Ureter (tissue), 1 donor: ENCODE data around the gene STK38. TPM values are rescaled to one million over a fixed set of nuclear protein-coding genes. Genes with fewer than 3 reads are reported as not detected.
A peak's percentile ranks its signal among the peaks of the same experiment; 100 is the strongest.
"Not testable (repeated sequence)": the region's sequence is repeated elsewhere in the genome, so short reads cannot be mapped to it uniquely, and the experiment has no call there.

ENCODE experiments used
- DNase-seq: peaks from one replicate; pipeline ENCODE4 v3.0.0-alpha.2; 2020; ENCODE audit warnings: low spot score
- total RNA-seq: library from RNA; stranded (reverse); gene quantifications from one replicate; pipeline ENCODE4 v1.2.4, GENCODE V29; 2023
- donor health status: DM: yes; HTN: yes; CAD: no.

The STK38 gene
- total RNA-seq, 1 donor from 2014 or later, result 47.5 TPM

DNA sequence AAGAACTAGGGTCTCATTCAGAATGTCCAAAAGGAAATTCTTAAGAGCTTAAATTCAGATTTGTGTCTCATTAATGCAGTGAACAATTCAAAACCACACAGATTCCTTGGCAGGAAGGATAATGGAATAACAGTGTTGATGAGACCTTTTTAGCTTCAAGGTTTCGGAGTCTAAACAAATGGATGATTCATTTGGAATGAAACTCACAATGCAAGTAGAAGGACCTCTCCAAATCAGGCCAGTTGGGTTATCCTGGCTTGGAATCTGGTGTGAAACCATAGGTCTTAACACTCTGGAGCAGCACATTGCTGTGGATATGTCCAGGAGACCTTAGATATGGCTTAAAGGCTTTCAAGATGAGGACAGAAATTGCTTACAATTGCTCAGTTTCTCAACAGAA is 59.6 kb downstream of the STK38 start:
- DNase-seq, result no peak

DNA sequence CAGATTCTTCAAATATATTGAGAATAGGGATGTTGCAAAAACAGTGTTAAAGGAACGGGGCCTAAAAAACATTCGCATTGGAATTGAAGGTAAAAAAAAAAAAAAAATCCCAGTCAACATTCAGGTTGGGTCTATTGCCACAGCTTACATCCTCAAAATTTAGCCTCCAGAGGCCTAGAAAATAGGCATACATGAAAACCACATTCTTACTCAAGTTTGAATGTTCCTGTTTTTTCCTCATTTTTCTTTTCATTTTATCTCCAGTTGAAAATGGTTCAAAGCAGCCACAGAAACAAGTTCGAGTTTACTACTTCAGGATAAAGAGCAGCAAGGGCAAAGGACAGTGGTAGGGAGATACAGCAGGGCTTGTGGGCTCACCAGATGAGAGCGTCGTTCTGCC is 62.5 kb downstream of the STK38 start:
- no peak for DNase-seq

DNA sequence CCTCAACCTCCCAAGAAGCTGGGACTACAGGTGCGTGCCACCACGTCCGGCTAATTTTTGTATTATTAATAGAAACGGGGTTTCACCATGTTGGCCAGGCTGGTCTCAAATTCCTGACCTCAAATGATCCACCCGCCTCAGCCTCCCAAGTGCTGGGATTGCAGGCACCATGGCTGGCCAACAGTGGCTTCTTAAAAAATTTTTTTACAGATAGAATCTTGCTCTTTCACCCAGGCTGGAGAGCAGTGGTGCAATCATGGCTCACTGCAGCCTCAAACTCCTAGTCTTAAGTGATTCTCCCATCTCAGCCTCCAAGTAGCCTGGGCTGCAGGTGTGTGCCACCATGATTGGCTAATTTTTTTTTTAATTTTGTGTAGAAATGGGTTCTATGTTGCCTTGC is 64.0 kb downstream of the STK38 start:
- DNase-seq, result not testable (repeated sequence)

DNA sequence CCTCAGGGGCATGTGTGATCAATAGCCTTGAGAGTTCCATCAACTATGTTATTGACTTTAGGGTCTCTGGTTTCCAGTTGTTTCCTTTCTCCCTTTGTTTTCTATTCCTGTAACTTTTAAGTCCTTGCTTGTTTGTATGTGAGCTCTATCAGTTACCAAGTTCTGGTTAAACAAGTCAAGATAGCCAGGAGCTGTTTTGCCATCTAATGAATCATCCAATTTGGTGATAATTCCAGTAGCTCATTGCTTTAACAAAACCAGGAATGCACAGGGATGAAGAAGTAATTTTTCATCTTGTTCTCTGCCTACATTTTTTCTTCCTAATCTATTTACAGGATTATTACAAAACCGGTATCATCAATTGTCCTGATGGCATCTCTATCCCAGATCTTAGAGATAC is 68.0 kb downstream of the STK38 start:
- no peak for DNase-seq

DNA sequence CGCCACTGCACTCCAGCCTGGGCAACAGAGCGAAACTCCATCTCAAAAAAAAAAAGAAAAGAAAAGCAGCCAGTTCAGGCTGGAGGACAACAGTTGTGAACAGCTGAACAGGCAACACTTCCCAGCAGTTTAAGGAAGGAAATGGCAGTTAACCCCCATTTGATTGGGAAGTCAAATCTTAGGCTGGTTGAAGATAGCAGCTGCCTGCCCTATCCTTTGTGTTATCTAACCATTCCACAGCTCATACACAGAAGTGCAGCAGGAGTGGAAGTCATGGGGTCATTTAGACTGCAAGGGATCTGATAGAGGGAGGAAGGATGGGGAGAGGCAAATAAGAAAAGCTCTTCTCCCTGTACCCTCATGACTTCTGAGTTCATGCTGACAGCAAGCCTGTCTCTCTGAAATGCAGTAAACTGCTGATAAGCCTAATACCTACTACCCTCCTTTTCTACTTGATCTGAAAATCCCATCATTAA is 69.2 kb downstream of the STK38 start:
- no peak for DNase-seq

DNA sequence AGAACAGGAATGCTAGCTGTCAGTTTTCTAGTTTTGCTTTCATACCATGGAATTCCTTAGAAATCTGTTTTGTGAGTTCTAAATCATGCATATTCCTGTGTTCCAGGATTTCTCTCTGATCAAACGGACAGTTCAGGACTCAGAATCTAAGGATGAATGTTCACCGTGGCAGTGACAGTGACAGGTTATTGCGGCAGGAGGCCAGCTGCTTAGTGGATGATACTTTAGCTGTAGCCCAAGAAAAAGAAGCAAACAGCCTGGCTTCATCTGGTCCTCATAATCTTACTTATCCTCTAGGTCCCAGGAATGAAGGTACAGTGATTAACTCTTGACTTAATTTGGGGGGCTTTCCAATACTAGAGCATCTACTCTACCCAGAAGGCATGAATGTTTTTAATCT is 77.3 kb downstream of the STK38 start:
- DNase-seq, result no peak

DNA sequence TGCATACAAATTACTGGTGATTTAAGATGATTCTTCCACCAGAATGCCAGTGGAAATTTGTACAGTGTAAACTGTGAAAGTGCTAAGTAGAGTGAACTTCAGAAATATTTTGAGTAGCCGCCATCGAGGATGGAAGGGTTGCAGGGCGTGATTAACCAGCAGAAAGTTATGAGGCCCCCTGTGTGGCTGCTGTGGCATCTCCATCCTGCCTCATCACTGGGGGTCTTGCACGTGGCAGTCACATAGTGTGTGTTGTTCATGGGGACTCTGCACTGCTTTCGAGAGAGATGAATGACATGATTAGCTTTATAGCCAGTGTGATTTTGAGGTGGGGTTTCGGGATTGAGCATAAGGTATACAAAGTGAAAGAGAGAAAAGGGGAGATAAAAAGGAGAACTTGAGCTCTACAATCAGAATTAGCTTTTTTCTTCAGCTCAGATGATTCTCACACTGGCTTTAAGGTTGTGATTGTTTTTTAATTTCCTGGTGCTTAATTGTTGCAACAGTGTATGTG is 78.1 kb downstream of the STK38 start:
- no peak for DNase-seq

DNA sequence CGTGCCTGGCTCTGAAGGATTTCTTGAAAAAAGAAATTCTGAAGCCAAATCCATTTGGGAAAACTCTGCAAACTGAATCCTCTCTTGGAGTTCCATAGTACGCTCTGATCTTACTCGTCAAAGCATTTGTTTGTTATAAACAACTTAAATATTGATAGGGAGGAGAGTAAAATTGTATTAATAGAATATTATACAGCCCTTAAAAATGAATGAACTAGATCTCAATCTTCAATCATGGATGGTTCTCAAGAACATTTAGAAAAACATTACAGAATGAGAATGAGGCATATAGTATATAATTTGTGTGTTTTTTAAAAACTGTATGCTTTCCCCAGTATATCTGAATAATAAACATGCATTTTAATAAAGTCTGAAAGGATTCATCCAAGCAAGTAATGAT is 79.7 kb downstream of the STK38 start:
- no peak for DNase-seq

DNA sequence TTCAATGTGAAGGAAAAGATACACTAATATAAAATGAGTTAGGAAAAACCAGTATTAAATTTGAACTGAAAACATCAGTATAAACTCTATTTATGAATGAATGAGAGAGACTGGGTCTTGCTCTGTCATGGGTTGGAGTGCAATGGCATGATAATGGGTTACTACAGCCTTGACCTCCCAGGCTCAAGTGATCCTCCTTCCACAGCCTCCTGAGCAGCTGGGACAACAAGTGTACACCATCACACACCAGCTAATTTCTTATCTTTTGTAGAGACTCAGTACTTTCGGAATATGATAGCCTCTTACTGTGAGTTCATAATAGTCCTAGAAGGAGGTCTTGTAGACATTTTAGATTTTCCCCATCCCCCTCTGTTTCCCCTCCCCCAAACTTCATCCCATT is 83.0 kb downstream of the STK38 start:
- no peak for DNase-seq

DNA sequence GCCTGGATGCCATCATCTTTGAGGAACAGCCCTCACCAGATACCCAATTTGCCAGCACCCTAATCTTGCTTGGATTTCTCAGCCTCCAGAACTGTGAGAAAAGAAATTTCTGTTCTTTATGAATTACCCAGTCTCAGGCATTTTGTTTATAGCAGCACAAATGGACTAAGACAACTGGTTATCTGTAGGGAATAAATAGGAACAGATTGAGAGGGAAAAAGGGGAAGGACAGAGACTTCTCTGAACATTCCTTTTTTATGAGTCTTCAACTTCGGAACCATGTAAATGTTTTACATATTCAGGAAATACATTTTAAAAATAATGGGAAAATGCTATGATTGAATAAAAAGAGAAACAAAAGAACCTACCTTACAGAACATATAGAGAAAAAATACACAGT is 83.6 kb downstream of the STK38 start:
- DNase-seq, result no peak

DNA sequence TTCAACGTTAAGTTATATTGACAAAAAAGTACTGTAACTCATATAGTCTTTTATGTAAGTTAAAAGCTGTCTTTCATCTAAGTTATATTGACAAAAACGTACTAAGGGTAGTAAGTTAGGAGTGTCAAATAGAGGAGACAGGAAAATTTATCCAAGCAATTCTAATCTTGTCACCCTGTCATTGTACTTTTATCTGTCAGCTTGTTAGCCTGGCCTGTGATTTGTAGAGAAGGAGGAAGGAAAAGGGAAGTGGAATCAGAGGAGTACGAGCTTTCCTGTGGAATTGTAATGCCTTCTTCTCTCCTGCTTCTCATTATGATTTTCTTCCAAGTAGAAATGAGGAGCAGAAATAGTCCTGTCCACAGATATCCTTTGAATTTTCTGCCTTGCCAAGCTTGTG is 85.6 kb downstream of the STK38 start:
- no peak for DNase-seq

DNA sequence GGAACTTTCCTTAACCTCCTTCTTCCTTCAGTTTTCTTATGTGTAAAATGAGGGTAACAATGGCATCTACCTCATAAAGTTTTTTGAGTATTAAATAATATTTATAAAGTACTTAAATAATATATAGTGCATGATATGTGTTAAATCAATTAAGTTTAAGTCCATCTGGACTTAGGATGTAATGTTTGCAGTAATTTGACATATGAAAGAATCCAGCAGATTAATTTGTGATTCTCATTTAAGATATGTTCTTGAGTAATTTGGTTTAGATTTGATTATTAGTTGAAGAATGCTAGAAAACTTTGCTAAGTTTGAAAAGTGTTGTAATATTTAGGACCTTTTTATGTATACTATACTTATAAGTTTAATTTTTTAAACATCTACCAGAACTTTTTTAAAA is 86.4 kb downstream of the STK38 start:
- no peak for DNase-seq

DNA sequence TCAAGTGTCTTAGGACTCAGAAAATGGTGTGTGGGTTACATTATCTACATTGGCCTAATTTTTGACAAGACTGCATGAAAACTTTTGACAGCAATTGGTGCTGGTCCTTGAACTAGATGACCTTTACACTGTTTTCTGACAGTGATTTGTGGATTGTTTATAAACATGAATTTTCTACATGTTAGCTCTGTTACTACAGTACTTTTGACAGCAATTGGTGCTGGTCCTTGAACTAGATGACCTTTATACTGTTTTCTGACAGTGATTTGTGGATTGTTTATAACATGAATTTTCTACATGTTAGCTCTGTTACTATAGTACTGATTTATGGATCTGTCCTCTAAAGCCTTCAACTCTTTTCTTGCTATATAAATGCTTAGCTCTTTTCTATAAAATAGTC is 87.8 kb downstream of the STK38 start:
- DNase-seq, result no peak

DNA sequence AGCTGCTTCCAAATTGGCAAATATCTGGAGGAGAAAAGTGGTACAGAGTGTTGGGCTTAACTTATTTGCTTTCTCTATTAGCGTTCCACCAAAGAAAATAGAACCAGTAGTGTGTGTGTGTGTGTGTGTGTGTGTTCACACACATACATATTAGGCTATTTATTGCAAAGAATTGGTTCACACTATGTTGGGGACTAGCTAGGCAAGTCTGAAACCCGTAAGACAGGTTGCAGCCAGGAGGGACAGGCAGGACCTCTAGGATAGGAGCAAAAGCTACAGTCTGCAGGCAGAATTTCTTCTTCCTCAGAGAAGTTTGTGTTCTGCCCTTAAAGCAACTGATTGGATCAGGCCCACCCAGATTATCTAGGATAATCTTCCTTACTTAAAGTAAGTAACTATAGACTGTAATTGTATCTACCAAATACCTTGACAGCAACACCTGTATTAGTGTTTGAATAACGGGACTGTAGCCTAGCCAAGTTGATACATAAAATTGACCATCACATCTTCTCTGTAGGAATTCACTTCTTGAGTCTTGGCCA is 91.7 kb downstream of the STK38 start:
- DNase-seq, result peak; percentile 58

DNA sequence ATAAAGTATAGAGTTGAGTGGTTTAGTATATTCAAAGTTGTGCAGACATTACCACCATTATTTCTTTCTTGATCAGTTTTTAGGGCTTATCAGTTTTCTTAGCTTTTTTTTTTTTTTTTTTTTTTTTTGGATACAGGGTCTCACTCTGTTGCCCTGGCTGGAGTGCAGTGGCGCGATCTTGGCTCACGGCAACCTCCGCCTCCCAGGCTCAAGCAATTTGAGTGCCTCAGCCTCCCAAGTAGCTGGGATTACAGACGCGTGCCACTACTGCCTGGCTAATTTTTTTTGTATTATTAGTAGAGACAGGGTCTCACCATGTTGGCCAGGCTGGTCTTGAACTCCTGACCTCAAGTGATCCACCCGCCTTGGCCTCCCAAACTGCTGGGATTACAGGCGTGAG is 94.4 kb downstream of the STK38 start:
- not testable (repeated sequence) for DNase-seq

DNA sequence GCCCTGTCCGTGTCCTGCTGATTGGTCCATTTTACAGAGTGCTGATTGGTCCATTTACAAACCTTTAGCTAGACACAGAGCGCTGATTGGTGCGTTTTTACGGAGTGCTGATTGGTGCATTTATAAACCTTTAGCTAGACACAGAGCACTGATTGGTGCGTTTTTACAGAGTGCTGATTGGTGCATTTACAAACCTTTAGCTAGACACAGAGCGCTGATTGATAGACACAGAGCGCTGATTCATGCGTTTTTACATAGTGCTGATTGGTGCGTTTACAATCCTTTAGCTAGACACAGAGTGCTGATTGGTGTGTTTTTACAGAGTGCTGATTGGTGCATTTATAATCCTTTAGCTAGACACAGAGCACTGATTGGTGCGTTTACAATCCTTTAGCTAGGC is 98.1 kb downstream of the STK38 start:
- not testable (repeated sequence) for DNase-seq

DNA sequence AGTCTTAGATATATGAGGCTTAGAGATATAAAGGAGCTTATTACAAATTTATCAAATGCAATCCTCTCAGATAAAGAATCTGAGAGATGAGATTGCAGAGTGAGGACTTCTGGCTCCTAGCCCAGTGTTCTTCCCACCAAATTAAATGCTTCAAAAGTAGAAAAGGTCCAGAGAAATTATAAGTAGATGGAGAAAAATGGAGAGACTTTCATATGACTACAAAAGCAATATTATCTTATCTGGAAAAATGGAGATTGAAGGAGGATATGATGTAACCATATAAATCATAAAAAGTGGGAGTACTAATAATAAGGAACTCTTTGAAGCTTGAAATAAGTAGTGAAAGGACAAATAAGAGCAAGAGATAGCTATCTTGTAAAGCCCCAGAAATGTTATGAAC is 101.7 kb downstream of the STK38 start:
- no peak for DNase-seq

DNA sequence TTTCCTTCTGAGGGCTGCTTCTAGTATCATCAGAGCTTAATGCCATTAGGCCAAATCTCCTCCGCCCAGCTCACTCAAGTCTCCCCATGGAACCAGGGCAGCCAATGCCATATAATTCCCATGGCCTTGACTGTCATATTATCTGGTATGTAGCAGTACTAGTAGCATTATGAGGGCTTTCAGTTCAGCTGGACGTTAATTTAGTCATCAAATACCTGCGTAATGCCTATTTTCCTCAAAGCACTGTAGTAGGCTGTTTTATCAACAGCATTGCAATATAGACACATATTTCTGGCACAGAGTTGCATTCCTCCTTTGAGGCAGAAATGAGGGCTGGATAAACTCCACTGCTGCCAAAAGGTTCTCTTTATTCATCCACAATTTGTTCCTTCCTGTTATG is 102.8 kb downstream of the STK38 start:
- no peak for DNase-seq

Other genes with a start within 250 kb of the STK38 start
- not detected for gene BNIP5, start 210.6 kb downstream of the STK38 start, total RNA-seq
- gene ETV7, start 159.8 kb downstream of the STK38 start, total RNA-seq, result 7.6 TPM
- not detected for gene PXT1, start 104.6 kb downstream of the STK38 start, total RNA-seq
- 34.6 TPM for gene KCTD20, start 104.5 kb downstream of the STK38 start, total RNA-seq
- 306 TPM for gene SRSF3, start 46.9 kb upstream of the STK38 start, total RNA-seq
- 82.8 TPM for gene CDKN1A, start 131.2 kb upstream of the STK38 start, total RNA-seq
- 1.0 TPM for gene RAB44, start 150.3 kb upstream of the STK38 start, total RNA-seq